NCI-H146 treated with DMSO at 0.1 percent for 48 hours (cell line): Measurements from ENCODE around the gene DCLRE1C.
"Not testable (repeated sequence)": the region's sequence is repeated elsewhere in the genome, so short reads cannot be mapped to it uniquely, and the experiment has no call there.

Experiments
- DNase-seq: peaks from one replicate; lab custom pipeline; 2025; ENCODE audit not compliant: unreplicated experiment; lab: John Stamatoyannopoulos, UW

DCLRE1C gene

GRCh38 chr10:14891151-14891550 is 62.7 kb downstream of the DCLRE1C start:
- no peak for DNase-seq

- no peak for DNase-seq
Measured at GRCh38 chr10:14889318-14889717, 64.6 kb downstream of the DCLRE1C start.

GRCh38 chr10:14884082-14884481 is 69.8 kb downstream of the DCLRE1C start:
- no peak for DNase-seq

- DNase-seq = no peak
Measured at GRCh38 chr10:14880229-14880628, 73.7 kb downstream of the DCLRE1C start.

GRCh38 chr10:14879928-14880193 is 74.0 kb downstream of the DCLRE1C start:
- no peak for DNase-seq

DNA sequence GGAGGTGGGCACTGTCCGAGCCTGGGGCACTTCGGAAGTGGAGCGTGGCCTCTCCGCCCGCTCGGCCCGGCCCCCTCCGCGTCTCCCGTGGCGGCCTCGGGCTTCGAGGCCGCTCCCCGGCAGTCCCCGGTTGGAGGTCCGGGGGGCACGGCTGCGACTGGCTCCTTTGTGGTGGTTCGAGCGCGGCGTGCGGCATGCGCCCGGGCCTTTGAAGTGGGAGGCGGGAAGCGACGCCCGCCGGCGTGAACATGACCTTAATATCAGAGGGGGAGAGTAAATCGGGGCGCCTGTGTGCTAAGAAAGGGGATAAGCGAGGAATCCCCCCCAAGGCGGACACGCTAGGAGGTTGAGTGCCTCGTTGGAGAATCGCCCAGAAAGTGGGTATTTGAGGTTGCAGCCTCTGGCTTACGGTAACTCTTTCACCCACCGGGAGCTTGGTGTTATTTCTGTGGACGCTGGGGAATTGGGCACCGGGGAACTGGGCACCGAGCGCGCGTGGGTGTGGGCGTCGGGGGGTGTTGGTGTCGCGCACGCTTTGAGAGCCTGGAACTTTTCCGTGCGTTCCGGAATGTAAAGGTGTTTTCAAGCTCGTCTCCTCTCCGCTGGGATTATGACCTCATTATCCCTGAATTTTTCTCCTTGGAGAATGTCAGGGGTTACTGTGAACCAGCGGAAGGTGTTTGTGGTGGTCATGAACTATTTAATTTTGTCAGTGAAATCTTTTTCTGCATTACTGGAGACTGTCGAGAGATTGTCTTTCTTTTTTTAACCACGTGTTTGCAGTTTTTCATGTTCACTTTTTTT is 74.6 kb downstream of the DCLRE1C start:
- DNase-seq = no peak

DNA sequence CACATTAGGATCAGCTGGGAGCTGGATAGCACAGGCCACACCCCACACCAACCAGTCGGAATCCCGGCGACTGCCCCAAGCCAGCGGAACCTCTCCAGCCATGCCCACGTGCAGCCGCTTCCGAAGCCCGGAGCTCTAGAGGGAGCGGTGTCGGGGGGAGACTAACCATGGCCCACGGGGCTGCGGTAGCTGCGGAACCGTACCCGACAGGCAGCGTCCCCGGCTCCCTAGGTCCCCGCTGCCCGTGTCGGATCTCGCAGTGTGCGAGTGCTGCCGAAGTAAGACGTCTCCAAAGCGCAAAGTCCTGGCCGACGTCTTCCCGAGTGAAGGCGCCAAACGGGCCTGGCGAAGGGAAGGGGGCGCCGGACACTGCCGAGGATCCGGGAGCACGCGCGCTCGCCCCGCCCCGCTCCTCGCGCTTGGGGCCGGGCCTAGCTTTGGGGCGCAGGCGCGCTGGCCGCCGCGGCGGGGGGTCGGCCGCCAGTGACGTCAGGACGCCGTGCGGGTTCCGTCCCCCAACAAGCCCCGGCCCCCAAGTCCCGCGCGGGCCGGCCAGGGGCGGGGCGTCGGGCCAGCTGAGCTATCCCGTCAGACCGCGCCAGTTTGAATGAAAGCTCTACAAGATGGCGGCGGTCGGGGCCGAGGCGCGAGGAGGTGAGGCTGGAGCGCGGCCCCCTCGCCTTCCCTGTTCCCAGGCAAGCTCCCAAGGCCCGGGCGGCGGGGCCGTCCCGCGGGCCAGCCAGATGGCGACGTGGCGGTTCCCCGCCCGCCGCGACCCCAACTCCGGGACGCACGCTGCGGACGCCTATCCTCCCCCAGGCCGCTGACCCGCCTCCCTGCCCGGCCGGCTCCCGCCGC is 75.4 kb downstream of the DCLRE1C start, which contains the start of gene SUV39H2:
Gene SUV39H2, plus strand, starts transcription at position 601 of the 858 bp plus-strand sequence. Its CDS starts 23 bp downstream, at position 624.
- DNase-seq = peak; percentile 91

DNA sequence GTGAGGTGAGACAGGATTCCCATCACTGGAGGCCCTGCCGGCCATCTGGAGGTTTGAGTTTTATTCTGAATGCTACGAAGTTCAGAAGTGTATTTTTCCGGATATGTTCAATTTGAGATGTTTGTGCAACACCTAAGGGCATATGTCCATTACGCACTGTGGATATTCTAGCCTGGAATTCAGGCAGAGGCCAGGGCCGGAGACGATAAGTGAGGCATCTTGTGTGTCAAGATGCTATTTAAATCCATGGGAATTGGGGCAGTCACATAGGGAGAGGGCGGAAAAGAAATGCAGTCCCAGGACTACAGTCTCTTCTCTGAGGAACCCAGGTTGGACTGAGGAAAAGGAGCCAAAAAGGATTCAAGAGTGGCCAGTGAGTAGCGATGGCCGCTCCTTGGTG is 77.1 kb downstream of the DCLRE1C start:
- no peak for DNase-seq

DNA sequence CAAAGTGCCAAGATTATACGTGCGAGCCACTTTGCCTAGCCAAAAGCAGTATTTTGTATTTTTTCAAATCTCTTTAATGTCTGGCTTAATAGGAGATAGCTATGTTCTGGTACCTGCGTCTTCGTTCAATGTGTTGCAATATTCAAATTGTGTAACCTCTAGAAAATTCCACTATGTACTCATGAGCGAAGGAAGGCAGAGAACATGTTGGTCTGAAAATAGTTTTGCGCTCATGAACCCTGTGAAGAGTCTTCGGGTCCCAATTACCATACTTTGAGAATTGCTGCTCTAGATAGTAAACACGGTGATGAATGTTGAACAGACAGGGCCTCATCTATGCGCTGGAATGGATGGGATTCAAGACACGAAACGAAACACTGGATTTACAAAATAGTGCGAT is 78.0 kb downstream of the DCLRE1C start:
- no peak for DNase-seq

- no peak for DNase-seq
Measured at GRCh38 chr10:14873090-14873760, 80.7 kb downstream of the DCLRE1C start.

GRCh38 chr10:14864871-14865270 is 89.0 kb downstream of the DCLRE1C start:
- DNase-seq = not testable (repeated sequence)

- not testable (repeated sequence) for DNase-seq
Measured at GRCh38 chr10:14864466-14864865, 89.4 kb downstream of the DCLRE1C start.

DNA sequence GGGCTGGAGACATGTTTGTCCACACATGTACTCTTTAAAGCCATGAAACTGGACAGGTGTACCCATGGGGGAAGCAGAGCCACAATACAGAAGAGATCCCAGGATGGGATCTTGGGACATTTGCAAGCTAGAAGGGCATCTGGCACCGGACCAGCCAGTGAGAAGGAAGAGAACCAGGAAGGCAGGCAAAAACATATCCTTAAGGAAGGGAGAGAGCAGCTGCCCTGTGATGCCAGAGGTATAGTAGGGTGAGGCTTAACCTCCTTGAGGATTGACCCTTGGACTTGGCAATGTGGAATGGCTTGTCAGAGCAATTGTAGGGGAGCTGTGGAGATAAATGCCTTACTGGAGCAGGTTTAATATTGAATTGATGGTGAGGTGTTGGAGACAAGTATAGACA is 93.1 kb downstream of the DCLRE1C start:
- DNase-seq = no peak

- no peak for DNase-seq
Measured at GRCh38 chr10:14859775-14860174, 94.1 kb downstream of the DCLRE1C start.

DNA sequence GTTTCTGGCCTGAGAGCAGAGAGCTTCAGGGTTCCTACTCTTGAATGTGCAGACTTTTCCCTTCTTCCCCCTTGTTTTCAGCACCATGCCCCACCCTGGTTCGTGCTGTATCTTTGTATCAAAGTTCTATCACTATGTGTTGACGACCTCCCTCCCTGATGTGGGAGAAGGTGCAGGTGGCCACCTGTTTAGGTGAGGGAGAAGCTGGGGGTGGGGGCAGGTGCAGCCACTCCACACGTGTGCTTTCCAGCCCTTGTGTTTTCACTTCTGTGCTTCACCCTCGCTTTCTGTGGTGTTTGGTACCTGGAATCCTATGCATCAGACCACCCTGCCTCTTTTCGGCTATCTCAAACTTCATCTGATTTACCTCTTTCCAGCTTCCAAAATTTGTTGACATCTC is 94.9 kb downstream of the DCLRE1C start:
- no peak for DNase-seq

- no peak for DNase-seq
Measured at GRCh38 chr10:14858338-14858960, 95.4 kb downstream of the DCLRE1C start.

GRCh38 chr10:14855453-14855852 is 98.4 kb downstream of the DCLRE1C start:
- no peak for DNase-seq

GRCh38 chr10:14852236-14852635 is 101.7 kb downstream of the DCLRE1C start:
- no peak for DNase-seq
